ENCODE measurements around the gene MRPL58.

The MRPL58 gene

GRCh38 chr17:75046407-75047289 lies 34.2 kb downstream of the MRPL58 start, which contains the start of the genes ATP5PD and KCTD2:
Gene ATP5PD (minus strand): TSS chr17:75046969. CDS start chr17:75042650, 4,319 bp downstream.
Gene KCTD2 (plus strand): TSS chr17:75047225. CDS start chr17:75047251, 26 bp downstream.
- Histone ChIP-seq H3K79me2 (ENCODE audit: insufficient read depth, low read length) (peaks cover 9% of the 10 kb centered on the region), H4K20me1 (ENCODE audit: low read depth, low read length) (no peaks in the 10 kb centered on the region), H3K9ac (ENCODE audit: low read length) (peak within 1 kb of the TSS; percentile 96), H3K9me3 (ENCODE audit: insufficient read depth, low read length) (no peaks in the 10 kb centered on the region), H3K36me3 (ENCODE audit: low read length) (0 out of 2 replicates have a peak, but pooled peaks cover under 1% of the 10 kb centered on the region), H3K27me3 (ENCODE audit: low read length) (no peaks in the 10 kb centered on the region), H3K4me3 (ENCODE audit: insufficient read depth, low read length, poor library complexity, severe bottlenecking) (peak within 1 kb of the TSS; percentile 96), H3K27ac (ENCODE audit: low read depth, low read length) (peak within 1 kb of the TSS; percentile 46; the same call in 1 of the 2 replicates), H3K9me2 (replicated peaks; ENCODE audit: insufficient read depth, low read length) (no peaks in the 10 kb centered on the region), H2AFZ (ENCODE audit: low read depth, low read length, severe bottlenecking) (peak within 1 kb of the TSS; percentile 73), H3F3A (ENCODE audit: insufficient read depth) (0 out of 2 replicates have a peak, but pooled peaks cover 4% of the 10 kb centered on the region), H3K4me2 (ENCODE audit: low read depth, low read length, poor library complexity, severe bottlenecking) (peak within 1 kb of the TSS; percentile 87)
- no peak for TF ChIP-seq EZH2phosphoT487 (conservative IDR thresholded peaks at IDR 0.05; ENCODE audit: low read length)
- TF ChIP-seq, protein P1, sequence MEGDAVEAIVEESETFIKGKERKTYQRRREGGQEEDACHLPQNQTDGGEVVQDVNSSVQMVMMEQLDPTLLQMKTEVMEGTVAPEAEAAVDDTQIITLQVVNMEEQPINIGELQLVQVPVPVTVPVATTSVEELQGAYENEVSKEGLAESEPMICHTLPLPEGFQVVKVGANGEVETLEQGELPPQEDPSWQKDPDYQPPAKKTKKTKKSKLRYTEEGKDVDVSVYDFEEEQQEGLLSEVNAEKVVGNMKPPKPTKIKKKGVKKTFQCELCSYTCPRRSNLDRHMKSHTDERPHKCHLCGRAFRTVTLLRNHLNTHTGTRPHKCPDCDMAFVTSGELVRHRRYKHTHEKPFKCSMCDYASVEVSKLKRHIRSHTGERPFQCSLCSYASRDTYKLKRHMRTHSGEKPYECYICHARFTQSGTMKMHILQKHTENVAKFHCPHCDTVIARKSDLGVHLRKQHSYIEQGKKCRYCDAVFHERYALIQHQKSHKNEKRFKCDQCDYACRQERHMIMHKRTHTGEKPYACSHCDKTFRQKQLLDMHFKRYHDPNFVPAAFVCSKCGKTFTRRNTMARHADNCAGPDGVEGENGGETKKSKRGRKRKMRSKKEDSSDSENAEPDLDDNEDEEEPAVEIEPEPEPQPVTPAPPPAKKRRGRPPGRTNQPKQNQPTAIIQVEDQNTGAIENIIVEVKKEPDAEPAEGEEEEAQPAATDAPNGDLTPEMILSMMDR (IDR thresholded peaks at IDR 0.05; ENCODE audit: insufficient read depth, low read length, poor library complexity, severe bottlenecking), result no peak

DNA sequence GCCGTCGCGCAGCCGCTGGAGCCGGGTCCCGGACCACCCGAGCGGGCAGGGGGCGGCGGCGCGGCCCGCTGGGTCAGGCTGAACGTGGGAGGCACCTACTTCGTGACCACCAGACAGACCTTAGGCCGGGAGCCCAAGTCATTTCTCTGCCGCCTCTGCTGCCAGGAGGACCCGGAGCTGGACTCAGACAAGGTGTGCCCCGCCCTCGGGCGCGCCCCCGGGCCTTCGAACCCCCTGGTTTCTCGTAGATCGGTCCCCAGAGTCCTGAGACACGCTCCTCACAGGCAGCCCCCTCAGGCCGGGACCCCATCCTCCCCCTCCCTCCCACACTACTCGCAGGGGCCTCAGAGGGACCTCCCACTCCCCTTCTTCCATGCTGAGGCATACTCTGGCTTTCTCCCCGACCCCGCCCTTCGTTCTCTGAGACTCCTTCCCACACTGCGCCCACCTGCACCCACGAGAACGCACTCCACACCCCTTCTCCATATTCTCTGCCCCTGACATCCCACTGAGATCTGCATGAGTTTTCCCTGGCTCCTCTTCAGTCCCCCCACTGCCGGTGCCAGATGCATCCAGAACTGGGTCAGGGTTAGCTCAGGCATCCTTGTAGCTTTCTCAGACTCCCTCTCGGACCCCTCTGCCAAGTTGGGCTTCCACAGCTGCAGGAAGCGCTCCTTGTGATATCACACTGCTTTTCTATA lies 35.1 kb downstream of the MRPL58 start:
- Histone ChIP-seq H3K36me3 (ENCODE audit: low read length) (0 out of 2 replicates have a peak, but pooled peaks cover 4% of the 10 kb centered on the region), H3K9me3 (ENCODE audit: insufficient read depth, low read length) (no peaks in the 10 kb centered on the region), H3K27me3 (ENCODE audit: low read length) (no peaks in the 10 kb centered on the region), H3K9ac (ENCODE audit: low read length) (peak overlapping the region; percentile 96), H3K4me2 (ENCODE audit: low read depth, low read length, poor library complexity, severe bottlenecking) (peak overlapping the region; percentile 87), H3K79me2 (ENCODE audit: insufficient read depth, low read length) (peaks cover 9% of the 10 kb centered on the region), H3K9me2 (replicated peaks; ENCODE audit: insufficient read depth, low read length) (no peaks in the 10 kb centered on the region), H3K4me3 (ENCODE audit: insufficient read depth, low read length, poor library complexity, severe bottlenecking) (peak overlapping the region; percentile 96), H3F3A (ENCODE audit: insufficient read depth) (0 out of 2 replicates have a peak, but pooled peaks cover 4% of the 10 kb centered on the region), H4K20me1 (ENCODE audit: low read depth, low read length) (no peaks in the 10 kb centered on the region), H2AFZ (ENCODE audit: low read depth, low read length, severe bottlenecking) (peak overlapping the region; percentile 48), H3K27ac (ENCODE audit: low read depth, low read length) (no peak overlapping the region)
- TF ChIP-seq, protein P1 (IDR thresholded peaks at IDR 0.05; ENCODE audit: insufficient read depth, low read length, poor library complexity, severe bottlenecking), result no peak
- no peak for TF ChIP-seq EZH2phosphoT487 (conservative IDR thresholded peaks at IDR 0.05; ENCODE audit: low read length)

DNA sequence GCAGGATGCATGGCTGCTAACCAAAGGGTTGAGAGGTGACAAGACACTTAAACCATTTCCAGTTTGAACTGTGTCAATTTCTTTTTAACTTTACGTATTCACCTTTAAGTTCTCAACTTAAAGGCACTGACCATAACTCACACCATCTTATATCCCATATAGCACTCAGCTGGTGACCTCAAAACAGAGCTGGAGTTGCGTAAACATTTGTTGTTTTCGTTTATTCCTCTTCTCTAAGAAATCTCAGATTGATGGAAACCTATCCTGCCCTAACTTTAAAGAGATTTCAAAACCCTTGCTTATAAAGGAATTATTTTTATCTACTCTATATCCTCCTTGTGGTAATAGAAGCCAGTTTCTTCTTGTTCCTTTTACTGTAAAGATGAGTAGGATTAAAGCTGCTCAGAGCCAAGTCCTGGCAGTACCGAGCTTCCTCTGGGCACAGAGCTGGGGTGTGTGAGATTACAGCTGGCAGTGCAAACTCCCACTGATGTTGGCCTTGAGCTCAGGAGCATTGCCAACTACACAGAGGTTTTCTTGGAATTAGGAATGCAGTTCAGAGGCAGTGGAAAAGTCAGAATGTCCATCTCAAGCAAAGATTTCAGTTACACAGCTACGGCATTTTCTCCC lies 35.9 kb downstream of the MRPL58 start:
- peak overlapping the region; percentile 87 for H3K4me2 ChIP-seq (ENCODE audit: low read depth, low read length, poor library complexity, severe bottlenecking)
- no peaks in the 10 kb centered on the region for H3K27me3 ChIP-seq (ENCODE audit: low read length)
- 0 out of 2 replicates have a peak, but pooled peaks cover 4% of the 10 kb centered on the region for H3F3A ChIP-seq (ENCODE audit: insufficient read depth)
- 0 out of 2 replicates have a peak, but pooled peaks cover 4% of the 10 kb centered on the region for H3K36me3 ChIP-seq (ENCODE audit: low read length)
- H4K20me1 ChIP-seq (ENCODE audit: low read depth, low read length), result no peaks in the 10 kb centered on the region
- no peaks in the 10 kb centered on the region for H3K9me3 ChIP-seq (ENCODE audit: insufficient read depth, low read length)
- no peaks in the 10 kb centered on the region for H3K9me2 ChIP-seq (replicated peaks; ENCODE audit: insufficient read depth, low read length)
- TF ChIP-seq, protein P1 (IDR thresholded peaks at IDR 0.05; ENCODE audit: insufficient read depth, low read length, poor library complexity, severe bottlenecking), result no peak
- TF ChIP-seq EZH2phosphoT487 (conservative IDR thresholded peaks at IDR 0.05; ENCODE audit: low read length), result no peak
- H3K9ac ChIP-seq (ENCODE audit: low read length), result peak overlapping the region; percentile 96
- no peak overlapping the region for H2AFZ ChIP-seq (ENCODE audit: low read depth, low read length, severe bottlenecking)
- H3K4me3 ChIP-seq (ENCODE audit: insufficient read depth, low read length, poor library complexity, severe bottlenecking), result peak overlapping the region; percentile 96
- H3K27ac ChIP-seq (ENCODE audit: low read depth, low read length), result no peak overlapping the region
- peaks cover 9% of the 10 kb centered on the region for H3K79me2 ChIP-seq (ENCODE audit: insufficient read depth, low read length)

Measured in SU-DHL-6 (cell line).